GM18505 (cell line): ENCODE results near the gene PTPRN2.
"Not testable (repeated sequence)": the region's sequence is repeated elsewhere in the genome, so short reads cannot be mapped to it uniquely, and the experiment has no call there.

Experiments used
- ATAC-seq: cut with Tn5 transposase; IDR thresholded peaks from one replicate; pipeline ENCODE4 v1.9.1; 2021; ENCODE audit not compliant: unreplicated experiment
- POLR2A ChIP-seq: IDR thresholded peaks from 4 replicates; pipeline ENCODE4 v1.6.1; 2011; ENCODE audit warnings: borderline replicate concordance; ENCODE audit not compliant: insufficient read depth, insufficient read length; ENCODE audit errors: extremely low read depth

PTPRN2 gene

GRCh38 chr7:158473221-158473620, 114.4 kb downstream of the PTPRN2 start:
- no peak for ATAC-seq
- TF ChIP-seq POLR2A = no peak

- no peak for ATAC-seq
- TF ChIP-seq POLR2A = no peak
Measured at GRCh38 chr7:158472596-158472995, 115.0 kb downstream of the PTPRN2 start.

GRCh38 chr7:158471716-158472115, 115.9 kb downstream of the PTPRN2 start:
- TF ChIP-seq POLR2A = no peak
- no peak for ATAC-seq

GRCh38 chr7:158470336-158470735, 117.3 kb downstream of the PTPRN2 start:
- no peak for ATAC-seq
- no peak for TF ChIP-seq POLR2A

GRCh38 chr7:158469396-158470051, 118.1 kb downstream of the PTPRN2 start:
- ATAC-seq = no peak

GRCh38 chr7:158468700-158469296, 118.8 kb downstream of the PTPRN2 start:
- no peak for ATAC-seq
- no peak for TF ChIP-seq POLR2A

More at GRCh38 chr7:158469396-158470051, 118.1 kb downstream of the PTPRN2 start:
- TF ChIP-seq POLR2A = no peak

GRCh38 chr7:158468181-158468580, 119.4 kb downstream of the PTPRN2 start:
- ATAC-seq = no peak
- TF ChIP-seq POLR2A = no peak

- no peak for ATAC-seq
- TF ChIP-seq POLR2A = no peak
Measured at GRCh38 chr7:158467562-158467961, 120.1 kb downstream of the PTPRN2 start.

GRCh38 chr7:158463317-158463716, 124.3 kb downstream of the PTPRN2 start:
- ATAC-seq = no peak
- TF ChIP-seq POLR2A = no peak

- ATAC-seq = no peak
- TF ChIP-seq POLR2A = no peak
Measured at GRCh38 chr7:158461824-158462223, 125.8 kb downstream of the PTPRN2 start.

GRCh38 chr7:158460665-158461064, 127.0 kb downstream of the PTPRN2 start:
- no peak for TF ChIP-seq POLR2A
- no peak for ATAC-seq

GRCh38 chr7:158458716-158459282, 128.8 kb downstream of the PTPRN2 start:
- no peak for ATAC-seq
- TF ChIP-seq POLR2A = no peak

GRCh38 chr7:158458096-158458495, 129.5 kb downstream of the PTPRN2 start:
- no peak for ATAC-seq
- TF ChIP-seq POLR2A = no peak

- not testable (repeated sequence) for ATAC-seq
Measured at GRCh38 chr7:158457586-158457985, 130.0 kb downstream of the PTPRN2 start.

- no peak for ATAC-seq
- TF ChIP-seq POLR2A = no peak
Measured at GRCh38 chr7:158454631-158455030, 133.0 kb downstream of the PTPRN2 start.

GRCh38 chr7:158453663-158454062, 134.0 kb downstream of the PTPRN2 start:
- no peak for TF ChIP-seq POLR2A
- no peak for ATAC-seq
